ENCODE results near the gene ACTL10.

The ACTL10 gene

DNA sequence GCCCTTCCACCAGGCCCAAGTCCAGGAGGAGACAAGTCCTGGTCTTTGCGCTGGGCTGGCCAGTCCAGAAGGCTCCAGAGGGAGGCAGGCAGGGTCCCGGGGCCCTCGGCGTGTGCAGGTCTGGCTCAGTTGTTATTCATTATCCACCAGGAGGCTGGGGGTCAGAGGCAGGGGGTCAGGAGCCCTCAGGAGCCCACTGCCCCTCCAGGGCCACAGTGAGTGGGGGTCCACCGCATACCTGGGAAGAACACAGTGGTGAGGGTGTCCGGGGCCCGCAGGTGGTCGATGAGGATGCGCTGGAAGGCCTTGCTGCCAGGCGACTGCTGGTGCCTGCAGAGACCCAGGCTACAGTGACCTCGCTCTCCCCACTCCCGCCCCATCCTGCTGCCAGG, 9.0 kb upstream of the ACTL10 start:
- Histone ChIP-seq H3K27me3 (replicated peaks; ENCODE audit: control insufficient read depth, insufficient read depth, low read length) (no peaks in the 10 kb centered on the region), H3K4me1 (ENCODE audit: control insufficient read depth, insufficient read depth, low read length) (peaks cover 10% of the 10 kb centered on the region), H3K9me3 (ENCODE audit: control insufficient read depth, low read length) (no peaks in the 10 kb centered on the region), H3K36me3 (ENCODE audit: control insufficient read depth, insufficient read depth, low read length, severe bottlenecking) (peaks cover 30% of the 10 kb centered on the region), H3K9ac (ENCODE audit: low read length) (no peak overlapping the region), H3K4me3 (ENCODE audit: low read length) (no peak overlapping the region)
- no peak for DNase-seq (ENCODE audit: low read depth)

- no peaks in the 10 kb centered on the region for H3K9me3 ChIP-seq (ENCODE audit: control insufficient read depth, low read length)
- H3K4me1 ChIP-seq (ENCODE audit: control insufficient read depth, insufficient read depth, low read length), result peaks cover 13% of the 10 kb centered on the region
- H3K9ac ChIP-seq (ENCODE audit: low read length), result no peak overlapping the region
- no peak overlapping the region for H3K4me3 ChIP-seq (ENCODE audit: low read length)
- peaks cover 30% of the 10 kb centered on the region for H3K36me3 ChIP-seq (ENCODE audit: control insufficient read depth, insufficient read depth, low read length, severe bottlenecking)
- no peak for DNase-seq (ENCODE audit: low read depth)
- no peaks in the 10 kb centered on the region for H3K27me3 ChIP-seq (replicated peaks; ENCODE audit: control insufficient read depth, insufficient read depth, low read length)
Observed at GRCh38 chr20:33658510-33658909, 8.2 kb upstream of the ACTL10 start.

DNA sequence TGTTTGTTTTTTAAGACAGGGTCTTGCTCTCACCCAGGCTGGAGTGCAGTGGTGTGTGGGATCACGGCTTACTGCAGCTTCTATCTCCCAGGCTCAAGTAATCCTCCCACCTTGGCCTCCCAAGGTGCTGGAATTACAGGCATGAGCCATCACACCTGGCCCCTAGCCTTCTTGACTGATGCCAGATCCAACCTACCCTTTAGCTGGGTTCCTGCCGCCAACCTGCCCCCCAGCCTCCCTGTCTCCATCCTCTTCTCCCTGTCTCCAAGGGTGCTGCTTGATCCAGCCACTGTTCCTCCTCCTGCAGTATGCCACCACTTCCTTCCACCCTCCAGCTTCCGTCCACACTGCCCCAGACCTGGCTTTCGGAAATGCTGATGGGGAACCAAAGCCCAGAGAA, 7.8 kb upstream of the ACTL10 start:
- H3K27me3 ChIP-seq (replicated peaks; ENCODE audit: control insufficient read depth, insufficient read depth, low read length), result no peaks in the 10 kb centered on the region
- peaks cover 30% of the 10 kb centered on the region for H3K36me3 ChIP-seq (ENCODE audit: control insufficient read depth, insufficient read depth, low read length, severe bottlenecking)

GRCh38 chr20:33659341-33660034, 7.3 kb upstream of the ACTL10 start:
- DNase-seq (ENCODE audit: low read depth), result no peak
- peaks cover 30% of the 10 kb centered on the region for H3K36me3 ChIP-seq (ENCODE audit: control insufficient read depth, insufficient read depth, low read length, severe bottlenecking)
- no peak overlapping the region for H3K4me3 ChIP-seq (ENCODE audit: low read length)
- no peak overlapping the region for H3K9ac ChIP-seq (ENCODE audit: low read length)
- no peaks in the 10 kb centered on the region for H3K27me3 ChIP-seq (replicated peaks; ENCODE audit: control insufficient read depth, insufficient read depth, low read length)
- H3K4me1 ChIP-seq (ENCODE audit: control insufficient read depth, insufficient read depth, low read length), result peaks cover 13% of the 10 kb centered on the region
- no peaks in the 10 kb centered on the region for H3K9me3 ChIP-seq (ENCODE audit: control insufficient read depth, low read length)

More for the DNA sequence above, 7.8 kb upstream of the ACTL10 start:
- Histone ChIP-seq H3K9ac (ENCODE audit: low read length) (no peak overlapping the region), H3K9me3 (ENCODE audit: control insufficient read depth, low read length) (no peaks in the 10 kb centered on the region), H3K4me1 (ENCODE audit: control insufficient read depth, insufficient read depth, low read length) (peaks cover 12% of the 10 kb centered on the region), H3K4me3 (ENCODE audit: low read length) (no peak overlapping the region)
- no peak for DNase-seq (ENCODE audit: low read depth)

GRCh38 chr20:33660035-33660684, 6.6 kb upstream of the ACTL10 start:
- H3K27me3 ChIP-seq (replicated peaks; ENCODE audit: control insufficient read depth, insufficient read depth, low read length), result no peaks in the 10 kb centered on the region
- H3K9ac ChIP-seq (ENCODE audit: low read length), result no peak overlapping the region
- no peaks in the 10 kb centered on the region for H3K9me3 ChIP-seq (ENCODE audit: control insufficient read depth, low read length)
- DNase-seq (ENCODE audit: low read depth), result no peak
- peaks cover 13% of the 10 kb centered on the region for H3K4me1 ChIP-seq (ENCODE audit: control insufficient read depth, insufficient read depth, low read length)
- H3K36me3 ChIP-seq (ENCODE audit: control insufficient read depth, insufficient read depth, low read length, severe bottlenecking), result peaks cover 30% of the 10 kb centered on the region
- H3K4me3 ChIP-seq (ENCODE audit: low read length), result no peak overlapping the region

DNA sequence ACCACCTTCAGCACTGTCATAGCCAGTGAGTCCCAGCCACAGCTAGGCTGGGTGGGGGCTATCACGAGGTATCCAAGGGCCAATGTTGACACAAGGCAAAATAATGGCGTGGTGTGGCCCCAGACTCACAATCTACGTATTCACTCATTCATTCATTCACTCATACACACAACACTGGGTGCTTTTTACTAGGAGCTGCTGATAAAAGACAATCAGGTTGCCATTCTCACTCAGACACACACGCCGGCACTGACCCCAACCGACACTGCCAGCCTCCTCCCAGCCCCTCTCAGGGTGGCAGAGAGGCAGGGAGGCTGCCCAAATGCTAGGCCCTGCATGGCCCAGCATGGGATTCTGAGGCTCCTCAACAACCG, 6.1 kb upstream of the ACTL10 start:
- no peak overlapping the region for H3K9ac ChIP-seq (ENCODE audit: low read length)
- peaks cover 30% of the 10 kb centered on the region for H3K36me3 ChIP-seq (ENCODE audit: control insufficient read depth, insufficient read depth, low read length, severe bottlenecking)
- H3K27me3 ChIP-seq (replicated peaks; ENCODE audit: control insufficient read depth, insufficient read depth, low read length), result no peaks in the 10 kb centered on the region
- no peak overlapping the region for H3K4me3 ChIP-seq (ENCODE audit: low read length)
- DNase-seq (ENCODE audit: low read depth), result no peak
- H3K9me3 ChIP-seq (ENCODE audit: control insufficient read depth, low read length), result no peaks in the 10 kb centered on the region
- H3K4me1 ChIP-seq (ENCODE audit: control insufficient read depth, insufficient read depth, low read length), result peaks cover 13% of the 10 kb centered on the region

DNA sequence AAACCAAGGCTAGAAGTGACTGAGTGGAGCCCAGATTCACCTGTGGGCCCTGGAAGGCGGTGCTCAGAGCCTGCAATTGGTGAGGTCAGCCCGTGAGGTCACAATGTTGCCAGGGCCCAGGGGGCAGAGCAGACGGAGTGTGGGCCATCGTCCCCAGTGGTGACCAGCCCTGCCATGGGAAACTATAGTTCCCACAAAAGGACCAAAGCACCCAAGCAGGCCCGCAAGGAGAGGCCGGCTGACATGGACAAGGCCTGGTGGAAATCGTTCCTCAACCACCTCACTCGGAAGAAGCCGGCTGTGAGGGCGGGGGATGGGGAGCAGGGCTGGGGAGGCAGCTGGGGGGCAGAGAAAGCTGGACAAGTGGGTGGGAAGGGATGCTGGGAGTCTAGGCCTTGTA, 4.6 kb upstream of the ACTL10 start, which contains the start of gene C20orf144:
Gene C20orf144 (plus strand): TSS at position 156 of the 400 bp plus-strand sequence. CDS start 19 bp downstream, at position 175.
- DNase-seq (ENCODE audit: low read depth), result no peak
- peak within 1 kb of the TSS; percentile 85 for H3K4me3 ChIP-seq (ENCODE audit: low read length)
- peaks cover 19% of the 10 kb centered on the region for H3K4me1 ChIP-seq (ENCODE audit: control insufficient read depth, insufficient read depth, low read length)
- no peaks in the 10 kb centered on the region for H3K27me3 ChIP-seq (replicated peaks; ENCODE audit: control insufficient read depth, insufficient read depth, low read length)
- peaks cover 22% of the 10 kb centered on the region for H3K36me3 ChIP-seq (ENCODE audit: control insufficient read depth, insufficient read depth, low read length, severe bottlenecking)
- H3K9ac ChIP-seq (ENCODE audit: low read length), result peak within 1 kb of the TSS; percentile 92
- no peaks in the 10 kb centered on the region for H3K9me3 ChIP-seq (ENCODE audit: control insufficient read depth, low read length)

DNA sequence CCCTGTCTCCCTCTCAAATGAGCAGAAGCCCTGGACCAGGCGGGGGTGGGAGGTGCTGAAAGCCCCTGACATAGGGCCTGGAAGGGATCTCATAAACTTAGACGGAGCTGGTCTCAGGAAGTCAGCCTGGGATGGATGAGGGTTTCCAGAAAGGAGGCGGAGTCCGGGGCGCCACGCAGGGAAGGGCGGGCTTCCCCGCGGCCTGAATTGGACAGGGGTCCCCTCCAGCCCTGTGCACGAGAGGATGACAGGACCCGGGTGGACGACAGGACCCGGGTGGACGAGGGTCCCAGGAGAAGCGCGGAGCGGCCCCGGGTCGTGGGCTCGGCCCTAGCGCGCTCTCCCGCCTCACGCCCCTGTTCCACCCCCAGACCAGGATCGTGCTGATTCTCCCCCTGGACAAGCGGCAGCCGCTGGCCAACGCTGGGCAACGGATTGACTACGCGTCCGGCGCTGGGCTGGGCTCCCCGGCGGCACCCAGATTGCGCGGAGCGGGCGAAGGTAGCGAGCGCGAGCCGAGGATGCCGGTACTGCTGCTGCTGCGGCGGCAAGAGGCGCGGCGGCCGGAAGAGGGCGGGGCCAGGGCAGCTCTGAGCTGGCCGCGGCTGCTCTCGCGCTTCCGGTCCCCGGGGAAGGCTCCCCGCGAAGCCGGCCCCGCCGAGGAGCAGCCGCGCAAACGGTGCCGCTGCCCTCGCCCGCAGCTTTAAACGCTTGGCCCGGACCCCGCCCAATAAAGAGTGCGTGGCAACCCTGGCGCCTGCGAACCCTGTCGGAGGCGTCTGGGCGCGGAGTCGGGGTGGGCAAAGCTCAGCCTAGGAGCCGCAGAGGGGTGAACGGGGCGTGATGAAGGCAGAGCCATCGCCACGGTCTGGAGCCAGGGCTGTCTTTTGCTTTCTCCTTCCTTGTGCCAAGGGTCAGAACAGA, 3.3 kb upstream of the ACTL10 start:
- DNase-seq (ENCODE audit: low read depth), result peak; percentile 93
- peaks cover 32% of the 10 kb centered on the region for H3K4me1 ChIP-seq (ENCODE audit: control insufficient read depth, insufficient read depth, low read length)

GRCh38 chr20:33664085-33664761, 2.5 kb upstream of the ACTL10 start:
- Histone ChIP-seq H3K36me3 (ENCODE audit: control insufficient read depth, insufficient read depth, low read length, severe bottlenecking) (peaks cover 14% of the 10 kb centered on the region), H3K27me3 (replicated peaks; ENCODE audit: control insufficient read depth, insufficient read depth, low read length) (no peaks in the 10 kb centered on the region), H3K4me1 (ENCODE audit: control insufficient read depth, insufficient read depth, low read length) (peaks cover 36% of the 10 kb centered on the region), H3K9me3 (ENCODE audit: control insufficient read depth, low read length) (no peaks in the 10 kb centered on the region), H3K9ac (ENCODE audit: low read length) (peak overlapping the region; percentile 92), H3K4me3 (ENCODE audit: low read length) (peak overlapping the region; percentile 85)
- no peak for DNase-seq (ENCODE audit: low read depth)

More for the DNA sequence above, 3.3 kb upstream of the ACTL10 start:
- peak overlapping the region; percentile 92 for H3K9ac ChIP-seq (ENCODE audit: low read length)
- peaks cover 13% of the 10 kb centered on the region for H3K36me3 ChIP-seq (ENCODE audit: control insufficient read depth, insufficient read depth, low read length, severe bottlenecking)
- no peaks in the 10 kb centered on the region for H3K27me3 ChIP-seq (replicated peaks; ENCODE audit: control insufficient read depth, insufficient read depth, low read length)
- H3K4me3 ChIP-seq (ENCODE audit: low read length), result peak overlapping the region; percentile 85
- H3K9me3 ChIP-seq (ENCODE audit: control insufficient read depth, low read length), result no peaks in the 10 kb centered on the region

DNA sequence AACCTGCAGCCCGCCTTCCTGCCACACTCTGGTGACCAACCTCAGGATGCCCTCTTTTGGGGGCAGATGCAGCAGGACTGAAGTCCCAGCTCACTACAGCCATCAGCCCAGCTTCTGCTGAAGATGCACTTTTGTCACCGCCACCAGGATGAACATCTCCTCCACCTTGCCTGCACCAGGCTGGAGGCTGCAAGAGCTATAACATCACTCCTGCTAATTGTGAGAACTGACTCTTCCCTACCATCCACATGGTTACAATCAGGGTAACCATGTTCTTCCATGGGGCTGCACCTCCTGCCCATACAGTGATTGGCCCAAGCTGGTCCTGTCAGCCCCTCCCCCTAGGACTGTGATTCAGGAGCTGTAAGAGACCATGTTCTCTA, 2.0 kb upstream of the ACTL10 start:
- no peak for DNase-seq (ENCODE audit: low read depth)
- Histone ChIP-seq H3K27me3 (replicated peaks; ENCODE audit: control insufficient read depth, insufficient read depth, low read length) (no peaks in the 10 kb centered on the region), H3K9me3 (ENCODE audit: control insufficient read depth, low read length) (no peaks in the 10 kb centered on the region), H3K9ac (ENCODE audit: low read length) (no peak overlapping the region), H3K36me3 (ENCODE audit: control insufficient read depth, insufficient read depth, low read length, severe bottlenecking) (peaks cover 18% of the 10 kb centered on the region), H3K4me3 (ENCODE audit: low read length) (no peak overlapping the region), H3K4me1 (ENCODE audit: control insufficient read depth, insufficient read depth, low read length) (peaks cover 36% of the 10 kb centered on the region)
